T1000 (cell line): ENCODE measurements around the gene COPA.

Source experiments
- DNase-seq: peaks from one replicate; lab custom pipeline; 2025; ENCODE audit warnings: mixed read lengths; lab: John Stamatoyannopoulos, UW

Gene COPA

DNA sequence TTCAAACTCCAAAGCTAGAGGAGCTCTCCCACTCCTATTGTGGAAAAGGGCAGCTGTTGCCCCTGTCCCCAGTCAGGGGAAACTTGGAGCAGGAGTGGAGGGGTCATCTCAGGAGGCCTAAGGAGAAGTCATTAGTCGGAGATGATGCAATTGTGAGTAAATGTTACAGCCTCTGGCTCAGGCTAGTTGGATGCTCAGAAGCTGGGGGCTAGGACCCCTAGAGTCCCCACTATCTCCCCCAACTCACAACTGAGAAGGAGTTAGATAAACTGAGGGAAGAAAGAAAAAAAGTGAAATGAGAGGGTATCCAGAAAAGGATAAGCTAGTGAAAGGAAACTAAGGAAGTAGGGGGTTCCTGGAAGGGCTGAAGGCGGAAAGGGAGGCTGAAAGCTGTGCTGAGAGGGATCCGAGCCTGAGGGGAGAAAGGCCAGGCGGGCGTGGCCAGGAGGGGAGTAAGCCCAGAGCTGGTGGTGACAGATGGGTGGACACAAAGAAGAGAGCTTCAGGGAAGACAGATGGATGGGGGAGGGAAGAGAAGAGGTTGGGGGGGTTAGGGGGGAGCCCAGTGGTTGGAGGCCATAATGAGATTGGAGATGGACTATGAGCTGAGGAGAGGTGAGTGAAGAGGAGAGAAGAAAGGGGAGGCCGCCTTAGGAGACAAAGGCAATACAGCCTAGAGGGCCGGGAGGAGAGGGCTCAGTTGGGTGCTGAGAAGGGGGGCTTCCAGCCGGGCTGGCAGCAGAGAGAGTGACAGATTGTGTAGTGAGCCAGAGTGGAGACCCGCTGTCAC, 19.3 kb upstream of the COPA start:
- no peak for DNase-seq

DNA sequence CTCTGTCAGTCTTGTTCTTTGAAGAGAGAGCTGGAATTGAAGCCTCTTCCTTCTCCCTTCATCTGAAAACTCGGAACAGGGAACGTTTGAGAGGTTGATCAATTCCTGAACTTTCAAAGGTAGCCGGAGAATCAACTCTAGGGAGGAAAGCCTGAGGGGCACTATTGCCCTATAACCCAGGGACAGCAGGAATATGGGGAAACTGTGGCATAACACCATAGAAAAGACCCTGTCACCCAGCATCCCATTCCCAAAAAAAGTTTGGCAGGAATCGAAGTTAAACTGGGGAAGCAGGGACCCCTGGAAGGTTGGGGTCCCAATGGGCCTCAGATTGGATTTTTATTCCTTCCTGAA, 18.7 kb upstream of the COPA start:
- no peak for DNase-seq

DNA sequence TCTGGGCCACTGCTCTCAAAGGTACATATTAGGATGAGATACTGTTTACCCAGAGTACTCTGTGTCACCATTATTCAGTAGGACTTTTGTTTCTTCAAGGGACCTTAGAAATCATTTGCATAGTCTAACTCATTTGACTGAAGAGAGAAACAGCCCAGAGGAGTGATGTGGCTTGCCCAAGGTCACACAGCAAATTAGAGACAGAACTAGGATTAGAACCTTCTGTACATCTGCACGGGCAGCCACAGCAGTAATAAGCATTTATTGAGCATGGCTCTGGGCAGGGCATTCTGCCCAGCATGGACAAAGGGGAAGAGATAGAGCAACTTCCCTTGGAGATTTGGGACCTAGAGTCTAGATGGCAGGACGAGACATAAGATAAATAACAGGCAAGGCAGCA, 18.1 kb upstream of the COPA start:
- DNase-seq, result no peak

DNA sequence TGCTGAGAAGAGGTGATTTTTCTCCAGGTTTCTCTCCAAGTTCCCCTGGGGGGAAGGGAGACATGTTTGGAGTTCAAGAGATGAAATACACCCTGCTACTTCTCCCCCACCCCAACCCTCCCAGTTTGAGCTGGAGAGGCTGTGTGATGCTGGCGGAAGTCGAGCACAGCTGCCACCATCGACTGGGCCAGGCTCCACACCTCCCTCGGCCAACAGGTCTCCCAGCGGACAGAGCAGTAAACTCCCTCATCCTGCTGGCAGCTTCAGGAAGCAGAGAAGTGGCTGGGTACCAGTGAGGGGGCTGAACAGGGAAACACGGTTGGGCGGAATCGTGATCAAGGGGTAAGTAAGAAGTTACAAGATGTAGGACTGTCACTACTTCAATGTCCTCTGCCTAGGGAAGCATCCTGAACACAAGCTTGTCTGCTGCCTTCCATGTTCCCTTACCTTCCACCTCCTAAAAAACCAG, 17.2 kb upstream of the COPA start:
- no peak for DNase-seq

DNA sequence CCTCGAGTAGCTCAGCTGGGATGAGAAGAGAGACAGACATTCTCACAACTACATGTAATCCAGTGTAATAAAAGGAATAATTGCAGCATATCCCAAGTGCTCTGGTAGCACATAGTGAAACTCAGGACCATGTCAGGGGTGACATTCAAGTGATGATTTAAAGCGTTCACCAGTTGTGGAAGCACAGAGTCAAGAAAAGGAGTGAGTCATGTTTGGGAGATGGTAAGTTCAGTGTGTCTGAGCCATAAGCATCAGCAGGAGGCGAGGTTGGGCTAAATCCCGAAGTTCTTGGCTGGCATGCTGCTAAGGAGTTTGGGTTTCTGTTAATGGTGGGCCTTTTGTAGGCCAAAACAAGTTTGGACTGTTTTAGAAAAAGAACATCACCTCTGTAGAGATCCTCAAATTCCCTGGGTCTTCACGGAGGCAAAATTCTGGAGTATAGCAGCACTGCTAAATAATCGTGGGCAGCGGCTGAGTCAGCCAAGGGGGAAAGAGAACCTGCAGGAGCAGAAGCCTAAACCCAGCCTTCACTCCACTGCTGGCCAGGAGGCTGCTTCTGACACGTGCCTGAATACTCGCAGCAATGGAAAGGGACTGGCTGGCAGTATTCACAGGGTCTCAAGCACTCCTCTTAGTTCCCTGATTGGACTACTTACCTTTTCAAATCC, 16.6 kb upstream of the COPA start:
- DNase-seq, result no peak

DNA sequence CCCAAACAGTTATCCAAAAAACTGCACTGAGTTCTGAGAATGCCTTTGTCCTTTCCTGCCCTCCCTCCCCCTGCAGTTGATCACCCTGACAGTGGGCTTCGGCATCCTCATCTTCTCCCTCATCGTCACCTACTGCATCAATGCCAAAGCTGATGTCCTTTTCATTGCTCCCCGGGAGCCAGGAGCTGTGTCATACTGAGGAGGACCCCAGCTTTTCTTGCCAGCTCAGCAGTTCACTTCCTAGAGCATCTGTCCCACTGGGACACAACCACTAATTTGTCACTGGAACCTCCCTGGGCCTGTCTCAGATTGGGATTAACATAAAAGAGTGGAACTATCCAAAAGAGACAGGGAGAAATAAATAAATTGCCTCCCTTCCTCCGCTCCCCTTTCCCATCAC, 15.0 kb upstream of the COPA start:
- no peak for DNase-seq

DNA sequence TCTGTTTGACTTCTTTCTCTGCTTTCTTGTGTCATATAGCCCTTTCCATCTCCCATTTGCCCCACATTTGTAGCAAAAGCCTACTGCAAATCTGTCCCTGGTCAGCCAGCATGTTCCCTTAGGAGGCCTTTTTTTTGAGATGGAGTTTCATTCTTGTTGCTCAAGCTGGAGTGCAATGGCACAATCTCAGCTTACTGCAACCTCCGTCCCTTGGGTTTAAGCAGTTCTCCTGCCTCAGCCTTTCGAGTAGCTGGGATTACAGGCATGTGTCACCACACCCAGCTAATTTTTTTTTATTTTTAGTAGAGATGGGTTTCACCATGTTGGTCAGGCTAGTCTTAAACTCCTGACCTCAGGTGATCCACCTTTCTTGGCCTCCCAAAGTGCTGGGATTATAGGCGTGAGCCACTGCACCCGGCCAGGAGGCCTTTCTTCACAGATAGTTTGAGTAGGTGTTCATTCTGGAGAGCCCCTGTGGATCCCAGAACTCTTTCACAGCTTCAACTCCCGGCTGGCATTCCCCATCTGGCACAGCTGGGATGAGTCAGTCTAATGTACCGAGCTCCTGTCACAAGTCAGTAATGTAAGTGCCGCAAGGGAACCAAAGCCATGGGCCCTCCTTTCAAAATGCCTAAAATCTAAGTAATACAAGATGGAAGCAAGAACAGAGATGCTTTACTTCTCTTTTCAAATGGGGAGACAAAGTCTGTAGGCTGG, 14.4 kb upstream of the COPA start:
- DNase-seq, result no peak

DNA sequence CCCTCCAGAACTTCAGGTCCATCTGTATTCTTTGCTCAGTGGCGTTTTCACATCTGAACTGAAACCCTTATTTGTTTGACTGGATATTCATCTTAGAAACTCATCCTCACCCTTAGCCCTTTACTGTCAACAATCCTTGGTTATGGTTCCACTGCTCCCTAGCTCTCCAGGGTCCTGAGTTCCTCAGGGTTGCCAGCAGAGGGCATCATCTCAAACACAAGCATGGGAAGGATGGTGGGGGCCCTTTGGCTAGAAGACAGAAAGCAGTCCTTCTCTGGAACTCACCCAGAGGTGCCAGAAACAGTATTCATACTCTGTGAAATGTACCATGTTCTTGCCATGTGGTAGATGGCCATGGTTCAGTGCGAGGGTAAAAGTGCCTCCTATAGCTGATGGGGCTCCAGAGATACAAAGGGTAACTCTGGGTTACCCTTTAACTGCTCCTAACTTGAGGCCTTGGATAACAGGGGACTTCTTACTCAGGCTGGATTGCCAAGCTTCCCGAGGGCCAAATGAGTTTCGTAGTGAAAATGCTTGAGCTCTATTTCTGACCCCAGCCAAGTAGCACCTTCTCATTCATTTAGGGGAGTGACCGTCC, 11.4 kb upstream of the COPA start:
- DNase-seq, result no peak

DNA sequence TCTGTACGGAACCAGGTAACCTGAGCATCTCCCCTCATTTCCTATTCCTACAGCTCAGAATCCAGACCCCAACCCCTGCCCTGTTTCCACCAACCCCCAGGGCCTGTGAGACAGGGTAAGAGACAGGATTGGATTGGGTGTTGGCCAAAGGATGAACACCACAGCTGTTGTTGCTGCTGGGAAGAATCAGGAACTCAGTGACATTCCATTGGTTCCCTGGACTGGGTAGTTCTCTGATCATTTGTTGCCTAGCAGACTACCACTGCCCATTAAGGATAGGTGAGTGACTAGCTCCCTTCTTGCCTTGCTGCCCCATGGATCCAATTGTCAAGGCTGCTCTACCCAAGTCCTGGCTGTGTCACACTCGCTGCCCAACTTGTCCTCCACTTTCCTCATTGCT, 10.2 kb upstream of the COPA start:
- DNase-seq, result no peak

DNA sequence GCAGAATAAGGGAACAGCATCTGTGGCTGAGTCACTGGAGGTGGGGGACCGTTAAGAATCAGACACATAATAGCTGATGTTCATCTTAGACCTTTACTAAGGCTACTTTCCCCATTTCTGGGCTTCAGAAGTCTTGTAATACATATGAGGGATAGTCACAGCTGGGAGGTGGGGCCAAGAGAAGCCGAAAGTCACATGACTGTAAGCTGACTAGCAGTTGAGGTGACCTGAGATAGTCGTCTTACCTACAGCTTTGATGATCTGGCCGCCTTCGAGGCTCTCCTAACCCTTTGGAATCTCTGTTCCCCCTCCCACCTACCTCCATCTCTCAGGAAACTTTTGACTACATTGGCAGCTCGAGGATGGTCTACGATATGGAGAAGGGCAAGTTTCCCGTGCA, 9.5 kb upstream of the COPA start:
- no peak for DNase-seq

DNA sequence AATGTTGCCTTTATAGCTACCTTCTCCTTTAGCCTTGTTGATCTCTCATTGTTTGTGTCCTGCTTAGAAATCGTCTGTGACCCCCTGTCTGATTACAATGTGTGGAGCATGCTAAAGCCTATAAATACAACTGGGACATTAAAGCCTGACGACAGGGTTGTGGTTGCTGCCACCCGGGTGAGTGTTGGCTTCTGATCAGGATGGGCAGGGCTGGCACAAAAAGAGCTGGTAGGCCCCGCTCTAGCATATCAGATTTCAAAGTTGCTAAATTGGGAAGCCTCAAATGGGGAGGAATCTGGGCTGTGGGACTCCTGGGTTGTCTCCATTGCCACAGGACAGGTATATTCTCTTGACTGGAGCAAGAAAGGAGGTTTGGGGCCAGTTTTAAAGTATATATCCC, 8.6 kb upstream of the COPA start:
- no peak for DNase-seq

DNA sequence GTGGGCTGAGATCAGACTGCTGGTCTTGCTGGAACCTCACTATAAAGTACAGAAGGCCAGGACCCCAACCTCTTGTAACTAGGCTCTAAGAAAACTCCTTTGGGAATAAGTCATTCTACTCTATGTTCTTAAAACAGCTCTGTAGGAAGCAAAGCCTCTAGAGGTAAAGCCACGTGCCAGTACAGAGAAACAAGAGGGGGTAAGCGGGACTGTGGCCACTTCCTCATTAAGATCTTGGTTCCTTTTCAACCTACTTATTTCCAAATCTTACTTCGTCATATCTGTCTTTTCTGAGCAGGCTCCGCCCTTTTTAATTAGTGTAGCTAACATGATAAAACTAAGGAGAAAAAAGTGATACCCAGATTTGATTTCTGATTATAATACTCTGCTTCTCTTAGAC, 3.9 kb upstream of the COPA start:
- DNase-seq, result no peak

DNA sequence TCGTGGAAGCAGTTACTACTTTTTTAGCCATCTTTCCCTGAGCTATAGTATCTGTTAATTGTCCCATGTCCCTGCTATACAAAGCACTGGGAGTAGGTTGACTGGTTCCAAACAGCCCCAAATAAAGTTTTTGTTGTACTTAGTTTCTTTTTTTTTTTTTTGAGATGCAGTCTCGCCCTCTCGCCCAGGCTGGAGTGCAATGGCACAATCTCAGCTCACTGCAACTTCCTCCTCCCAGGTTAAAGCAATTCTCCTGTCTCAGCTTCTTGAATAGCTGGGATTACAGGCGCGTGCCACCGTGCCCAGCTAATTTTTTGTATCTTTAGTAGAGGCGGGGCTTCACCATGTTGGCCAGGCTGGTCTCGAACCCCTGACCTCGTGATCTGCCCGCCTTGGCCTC, 3.4 kb upstream of the COPA start:
- no peak for DNase-seq

DNA sequence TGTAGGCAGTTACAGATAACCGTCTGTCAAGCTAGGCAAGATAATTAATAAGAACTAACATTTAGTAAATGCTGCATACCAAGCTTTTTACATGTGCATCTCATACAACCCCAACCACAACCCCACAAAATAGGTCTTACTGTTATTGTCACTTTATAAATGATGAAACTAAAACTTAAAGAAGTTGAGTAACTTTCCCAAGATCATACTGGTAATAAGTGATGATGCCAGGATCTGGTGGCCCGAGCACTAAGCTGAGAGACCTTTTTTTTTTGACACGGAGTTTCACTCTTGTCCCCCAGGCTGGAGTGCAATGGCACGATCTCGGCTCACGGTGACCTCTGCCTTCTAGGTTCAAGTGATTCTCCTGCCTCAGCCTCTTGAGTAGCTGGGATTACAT, 1.9 kb upstream of the COPA start:
- no peak for DNase-seq

DNA sequence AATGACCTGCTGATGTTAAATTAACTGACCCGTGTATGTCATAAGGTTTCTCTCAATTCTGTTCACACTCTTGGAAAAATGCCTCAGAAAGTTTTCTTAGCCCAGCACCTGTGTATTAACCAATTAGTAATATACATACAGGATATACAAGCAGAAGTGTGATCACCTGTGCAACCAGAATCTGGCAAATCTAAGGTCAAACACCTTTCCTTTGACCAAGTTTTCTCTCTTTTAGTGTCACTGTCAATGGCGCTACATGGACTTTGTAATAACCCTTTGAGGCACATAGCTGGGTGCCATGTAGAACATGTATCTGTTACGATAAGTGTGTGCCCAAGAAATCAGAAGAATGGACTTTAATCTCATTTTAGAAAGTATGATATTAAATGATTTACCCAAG, 1.2 kb upstream of the COPA start:
- no peak for DNase-seq

DNA sequence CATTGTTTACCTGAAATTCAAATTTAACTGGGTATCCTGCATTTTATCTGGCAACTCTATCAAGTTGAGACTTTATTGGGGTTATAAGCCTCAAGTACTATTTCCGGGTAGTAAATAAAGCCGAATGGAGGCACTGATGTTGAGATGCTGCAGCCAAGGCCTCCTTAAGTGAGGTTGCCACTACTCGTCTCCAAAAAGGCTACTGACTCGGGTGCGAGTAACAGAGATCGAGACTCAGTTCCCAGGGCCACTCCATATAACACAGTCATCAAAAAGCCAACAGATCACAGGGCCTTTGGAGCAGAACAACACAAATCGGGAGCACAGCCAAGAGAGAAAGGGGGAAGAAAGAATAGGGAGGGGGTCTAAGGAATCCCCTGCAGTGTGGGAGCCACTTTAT, 524 bp downstream of the COPA start:
- DNase-seq, result no peak

DNA sequence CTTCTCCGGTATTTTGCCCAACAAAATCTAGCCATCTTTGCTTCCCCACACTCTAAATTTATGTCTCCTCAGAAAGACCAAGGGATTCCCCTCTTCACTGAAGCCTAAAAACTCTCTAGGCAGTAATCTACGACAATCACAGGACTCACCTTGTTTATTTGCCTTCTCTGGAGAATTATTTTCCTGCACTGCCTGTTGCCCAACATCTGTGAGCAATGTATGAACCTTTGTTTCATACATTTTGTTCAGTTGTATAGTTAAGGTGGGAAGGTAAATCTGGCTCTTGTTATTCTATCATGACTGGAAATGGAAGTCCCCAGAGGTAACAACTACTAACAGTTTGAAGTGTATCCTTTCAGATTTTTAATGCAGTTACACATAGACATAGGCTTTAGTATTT, 2.2 kb downstream of the COPA start:
- no peak for DNase-seq

DNA sequence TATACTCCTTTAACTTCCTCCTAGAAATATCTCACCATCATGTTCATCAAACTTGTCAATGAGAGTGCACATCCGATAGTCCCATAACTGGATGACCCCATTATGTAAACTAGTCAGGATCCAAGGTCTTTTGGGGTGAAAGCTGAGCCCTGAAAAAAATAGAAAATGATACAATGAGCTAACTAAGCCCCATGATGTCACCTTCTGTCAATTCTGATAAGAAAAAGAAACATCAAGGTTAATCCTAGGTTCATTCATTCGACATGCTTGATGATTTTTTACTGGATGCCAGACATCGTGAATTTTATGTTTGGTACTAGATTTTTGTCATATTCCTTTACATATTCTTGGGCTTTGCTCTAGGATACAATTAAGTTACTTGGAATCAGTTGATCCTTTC, 2.9 kb downstream of the COPA start:
- DNase-seq, result no peak

DNA sequence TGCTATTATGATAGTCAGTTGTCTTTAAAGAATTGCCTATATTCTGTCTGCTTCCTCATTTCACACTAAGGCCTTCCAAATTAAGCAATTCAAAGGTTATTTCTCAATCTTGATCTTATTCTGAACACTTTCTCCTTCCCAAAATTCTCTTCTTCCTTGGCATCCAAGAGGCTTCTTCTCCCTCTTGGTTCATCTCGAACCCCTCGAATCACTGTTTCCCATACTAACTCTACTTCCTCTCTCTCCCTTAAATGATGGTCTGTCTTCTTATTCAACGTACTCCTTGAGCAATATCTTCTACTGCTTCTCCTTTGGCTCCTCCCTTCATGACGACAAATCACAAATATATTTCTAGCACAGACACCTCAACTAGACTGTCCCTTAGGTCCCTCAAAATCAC, 4.5 kb downstream of the COPA start:
- DNase-seq, result no peak

DNA sequence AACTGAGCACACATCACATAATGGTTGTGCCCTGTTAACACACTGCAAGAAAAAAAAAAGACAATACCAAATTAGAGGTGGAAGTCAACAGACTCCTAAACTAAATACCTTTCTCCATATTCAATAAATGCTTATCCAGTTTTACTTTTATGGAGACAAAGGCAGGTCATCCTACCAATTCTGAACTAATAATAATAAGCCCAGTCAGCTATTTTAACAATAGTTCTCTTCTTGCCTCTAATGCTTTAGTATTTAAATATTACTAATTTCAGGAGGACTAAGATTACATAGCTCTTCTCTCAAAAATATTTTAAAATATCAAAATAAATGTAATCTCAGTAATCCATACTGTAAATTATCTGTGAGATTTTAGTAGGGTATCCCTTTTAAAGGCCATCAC, 10.5 kb downstream of the COPA start:
- no peak for DNase-seq

DNA sequence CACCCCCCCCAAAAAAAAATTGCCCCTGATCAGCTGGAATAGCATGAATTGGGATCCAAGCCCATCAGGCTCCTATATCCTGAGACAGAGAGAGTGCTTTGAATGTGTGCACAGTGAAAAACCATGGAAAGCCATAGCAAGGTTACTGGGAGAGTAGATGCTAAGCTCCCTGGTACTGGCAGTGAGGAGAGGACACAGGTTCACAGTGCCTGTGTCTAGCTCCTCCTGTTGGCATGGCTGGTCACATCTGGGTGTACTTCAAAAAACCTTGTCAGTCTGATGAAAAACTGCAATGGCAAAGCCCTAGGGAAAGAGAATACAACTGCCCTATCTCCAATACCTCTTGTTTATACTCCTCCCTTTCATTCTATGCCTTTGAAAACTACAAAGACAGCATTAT, 12.9 kb downstream of the COPA start:
- no peak for DNase-seq

DNA sequence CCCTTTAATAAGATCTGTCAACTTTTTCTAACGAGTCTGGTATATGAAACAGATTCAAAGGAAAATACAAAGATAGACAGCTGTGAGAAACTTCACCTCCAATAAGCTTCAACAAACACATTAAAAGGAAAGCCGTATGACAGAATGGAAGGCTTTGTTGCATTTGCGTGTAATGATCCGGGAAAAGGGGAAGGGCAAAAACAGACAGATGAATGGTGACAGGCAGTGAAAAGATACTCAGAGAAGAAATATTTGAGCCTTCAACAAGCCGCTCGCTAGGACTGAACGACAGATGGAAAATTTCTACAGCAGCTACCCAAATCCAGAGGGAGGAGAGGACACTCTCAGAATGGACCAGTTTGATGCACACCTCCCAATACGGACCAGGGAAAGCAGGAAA, 14.9 kb downstream of the COPA start:
- DNase-seq, result no peak

DNA sequence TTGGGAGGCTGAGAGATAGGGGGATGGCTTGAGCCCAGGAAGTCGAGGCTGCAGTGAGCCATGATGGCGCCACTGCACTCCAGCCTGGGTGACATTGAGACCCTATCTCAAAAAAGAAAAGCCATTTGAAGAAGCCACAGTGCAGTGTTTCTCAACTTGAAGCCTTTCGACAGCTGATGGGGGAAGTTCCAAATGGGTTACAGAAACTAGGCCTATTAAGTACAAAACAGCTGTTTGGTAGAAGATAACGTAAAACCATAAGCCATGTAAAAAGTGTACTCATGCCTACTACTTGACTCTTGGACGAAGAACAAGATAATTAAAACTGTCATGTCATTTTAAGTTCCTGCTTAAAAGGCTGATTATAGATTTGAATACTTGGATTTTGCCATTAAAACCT, 16.6 kb downstream of the COPA start:
- DNase-seq, result no peak
